GM21367 (cell line): ENCODE results near the gene IFNAR2.
"Not testable (repeated sequence)": the region's sequence is repeated elsewhere in the genome, so short reads cannot be mapped to it uniquely, and the experiment has no call there.

ENCODE experiments used
- ATAC-seq: cut with Tn5 transposase; IDR thresholded peaks from one replicate; pipeline ENCODE4 v1.9.1; 2021; ENCODE audit not compliant: unreplicated experiment

IFNAR2 gene

DNA sequence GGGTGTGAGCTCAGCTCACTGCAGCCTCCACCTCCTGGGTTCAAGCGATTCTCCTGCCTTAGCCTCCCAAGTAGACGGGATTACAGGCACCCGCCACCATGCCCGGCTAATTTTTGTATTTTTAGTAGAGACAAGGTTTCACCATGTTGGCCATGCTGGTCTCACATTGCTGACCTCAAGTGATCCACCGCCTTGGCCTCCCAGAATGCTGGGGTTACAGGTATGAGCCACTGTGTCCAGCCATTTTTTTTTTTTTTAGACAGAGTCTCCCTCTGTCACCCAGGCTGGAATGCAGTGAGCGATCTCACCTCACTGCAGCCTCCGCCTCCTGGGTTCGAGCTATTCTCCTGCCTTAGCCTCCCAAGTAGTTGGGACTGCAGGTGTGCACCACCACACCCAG lies 13.1 kb downstream of the IFNAR2 start:
- not testable (repeated sequence) for ATAC-seq

DNA sequence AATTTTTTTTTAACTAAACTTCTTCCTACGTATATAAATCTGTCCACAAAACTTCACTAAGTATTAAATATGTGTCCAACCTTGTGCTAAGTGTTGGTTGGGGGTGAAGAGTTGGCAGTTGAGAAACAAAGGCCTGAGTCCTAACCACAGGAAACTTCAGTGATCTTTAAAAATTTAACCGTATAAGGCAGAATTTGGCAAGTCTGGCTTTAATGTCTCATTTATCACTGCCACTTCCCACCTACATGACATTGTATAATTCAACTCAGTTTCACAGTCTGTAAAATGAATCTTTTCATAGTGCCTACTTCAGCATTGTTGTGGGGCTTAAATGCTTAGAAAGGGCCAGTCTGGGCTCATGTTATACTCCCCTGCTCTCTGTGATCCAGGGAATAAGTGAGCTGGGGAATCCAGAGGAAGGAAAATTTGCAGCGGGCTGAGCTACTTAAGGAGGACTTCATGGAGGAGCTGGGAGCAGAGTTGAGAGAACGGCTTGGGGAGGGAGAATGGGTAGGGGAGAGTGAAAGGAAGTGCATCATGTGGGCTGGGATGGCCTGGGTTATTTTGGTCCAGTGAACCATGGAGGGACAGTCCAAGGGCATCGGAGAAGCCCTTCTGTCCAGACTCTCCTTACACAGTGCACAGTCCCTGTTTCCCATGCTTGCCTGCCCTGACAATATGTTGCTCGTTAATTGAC lies 14.5 kb downstream of the IFNAR2 start:
- no peak for ATAC-seq

DNA sequence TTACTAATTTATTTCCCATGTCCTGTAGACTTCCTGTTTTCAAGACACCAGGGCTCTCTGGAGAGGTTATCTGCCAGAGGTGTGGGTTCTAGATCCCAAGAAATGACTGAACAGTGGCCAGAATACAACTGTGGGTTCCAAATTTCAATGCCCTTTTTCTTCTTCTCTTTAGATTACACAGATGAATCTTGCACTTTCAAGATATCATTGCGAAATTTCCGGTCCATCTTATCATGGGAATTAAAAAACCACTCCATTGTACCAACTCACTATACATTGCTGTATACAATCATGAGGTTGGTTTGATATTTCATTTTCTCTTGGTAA lies 15.0 kb downstream of the IFNAR2 start:
- no peak for ATAC-seq

DNA sequence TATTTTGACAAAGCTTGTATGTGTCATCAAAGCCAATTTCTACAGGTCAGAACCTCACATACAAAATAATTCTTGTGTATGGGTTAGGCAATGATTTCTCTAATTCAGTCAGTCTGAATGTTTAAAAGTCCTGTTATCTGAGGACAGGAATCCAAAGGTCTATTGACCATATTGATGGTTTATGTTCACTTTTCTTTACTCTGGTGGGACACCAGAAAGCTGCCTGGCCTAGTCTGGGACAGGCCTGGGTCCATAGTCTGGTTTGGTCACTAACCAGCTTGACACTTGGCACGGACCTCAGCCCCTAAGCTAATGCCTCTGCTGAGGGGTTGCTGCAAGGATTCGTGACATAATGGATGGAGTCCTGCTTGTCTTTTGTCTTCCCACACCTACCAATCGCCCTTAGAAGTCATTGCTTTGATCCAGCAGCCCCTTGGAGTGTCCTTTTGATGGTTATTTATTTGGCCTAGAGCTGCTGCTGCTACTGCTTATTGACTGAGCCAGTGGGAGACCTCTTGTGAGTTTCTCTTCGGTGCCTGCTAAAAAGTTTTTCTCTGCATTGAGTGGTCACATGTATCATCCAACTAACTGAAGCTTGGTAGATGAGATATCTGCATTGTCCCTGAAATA lies 15.7 kb downstream of the IFNAR2 start:
- no peak for ATAC-seq

DNA sequence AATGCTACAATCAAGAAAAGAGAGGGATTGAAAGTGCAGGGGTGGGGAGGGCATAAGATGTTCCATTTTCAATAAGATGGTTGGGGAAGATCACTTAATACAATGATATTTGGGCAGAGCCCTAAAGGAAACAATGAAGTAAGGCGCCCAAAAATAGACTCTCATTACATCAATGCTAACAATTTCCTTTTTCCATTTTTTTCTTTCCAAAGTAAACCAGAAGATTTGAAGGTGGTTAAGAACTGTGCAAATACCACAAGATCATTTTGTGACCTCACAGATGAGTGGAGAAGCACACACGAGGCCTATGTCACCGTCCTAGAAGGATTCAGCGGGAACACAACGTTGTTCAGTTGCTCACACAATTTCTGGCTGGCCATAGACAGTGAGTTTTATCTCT lies 16.8 kb downstream of the IFNAR2 start:
- no peak for ATAC-seq

DNA sequence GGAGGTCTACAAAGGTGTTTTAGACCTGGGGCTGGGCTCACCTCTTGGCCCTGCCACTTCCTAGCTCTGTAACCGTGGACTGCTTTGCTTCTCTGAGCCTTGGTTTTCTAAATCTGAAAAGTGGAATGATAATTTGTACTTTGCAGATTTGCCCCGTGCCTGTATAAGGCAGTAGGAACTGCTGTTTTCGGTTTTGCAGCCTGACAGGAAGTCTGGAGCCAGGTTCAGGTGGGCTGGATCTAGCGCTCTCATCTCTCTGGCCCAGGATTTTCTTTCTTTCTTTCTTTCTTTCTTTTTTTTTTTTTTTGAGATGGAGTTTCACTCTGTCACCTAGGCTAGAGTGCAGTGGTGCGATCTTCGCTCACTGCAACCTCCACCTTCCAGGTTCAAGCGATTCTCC lies 17.2 kb downstream of the IFNAR2 start:
- ATAC-seq: no peak

DNA sequence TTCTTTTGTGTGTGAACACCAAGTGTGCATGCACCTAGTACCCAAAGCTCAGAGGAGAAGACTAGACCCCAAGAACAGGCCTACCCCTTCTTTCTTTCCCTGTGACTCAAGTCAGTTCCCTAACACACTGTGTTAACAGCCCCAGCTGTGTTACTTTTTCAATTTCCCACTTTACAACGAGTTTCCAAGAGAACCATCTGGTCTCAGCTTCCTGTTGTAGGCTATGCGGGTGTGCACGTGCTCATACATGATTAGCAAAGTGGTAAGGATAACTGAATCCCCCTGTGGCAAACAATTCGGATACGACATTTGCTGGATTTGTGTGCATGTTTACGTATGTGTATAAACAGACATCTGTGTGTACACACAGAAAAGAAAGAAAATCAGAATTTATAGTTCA lies 17.9 kb downstream of the IFNAR2 start:
- ATAC-seq: no peak

DNA sequence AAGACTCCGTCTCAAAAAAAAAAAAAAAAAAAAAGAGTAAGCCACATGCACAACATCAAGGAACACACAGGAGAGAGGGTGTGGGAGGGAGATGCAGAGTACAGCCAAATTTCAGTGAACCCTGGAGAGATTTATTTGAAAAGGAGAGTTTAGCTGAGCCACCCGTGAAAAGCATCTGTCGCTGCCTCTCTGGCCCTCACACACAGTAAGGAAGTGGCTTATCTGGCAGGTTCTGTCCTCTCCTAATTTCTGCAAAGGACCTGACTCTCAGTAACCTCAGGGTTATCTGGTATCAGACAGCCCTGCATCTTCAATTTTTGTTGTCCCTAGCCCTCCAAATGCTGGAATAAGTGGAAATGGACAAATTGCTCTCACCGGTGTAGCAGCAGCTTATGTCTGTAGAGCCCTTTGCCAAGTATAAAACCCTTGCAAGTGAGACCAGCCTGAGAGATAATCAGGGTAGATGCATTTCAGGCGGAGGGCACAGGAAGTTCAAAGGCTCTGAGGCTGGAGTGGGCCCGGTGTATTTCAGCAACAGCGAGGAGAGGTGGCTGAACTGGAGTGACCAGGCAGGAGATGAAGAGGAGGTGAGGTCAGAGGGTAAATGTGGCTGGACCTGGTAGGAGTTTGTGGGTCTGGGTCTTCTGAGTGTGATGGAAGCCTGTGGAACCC lies 19.7 kb downstream of the IFNAR2 start:
- no peak for ATAC-seq

DNA sequence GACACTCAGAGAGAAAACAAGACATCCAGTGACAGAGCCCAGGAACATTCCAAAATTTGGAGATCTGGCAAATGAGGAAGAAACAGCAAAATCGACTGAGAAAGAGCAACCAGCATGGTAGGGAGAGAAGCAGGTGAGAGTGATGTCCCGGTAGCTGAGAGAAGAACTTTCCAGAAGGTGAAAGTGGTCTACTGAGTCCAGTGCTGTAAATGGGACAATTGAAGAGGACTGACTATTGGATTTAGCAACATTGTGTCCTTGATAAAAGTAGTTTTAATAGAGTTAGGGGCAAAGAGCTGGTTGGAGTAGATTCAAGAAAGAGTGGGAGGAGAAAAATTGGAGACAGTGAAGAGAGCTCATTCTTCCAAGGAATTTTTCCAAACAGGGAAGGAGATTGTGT lies 21.4 kb downstream of the IFNAR2 start:
- no peak for ATAC-seq

DNA sequence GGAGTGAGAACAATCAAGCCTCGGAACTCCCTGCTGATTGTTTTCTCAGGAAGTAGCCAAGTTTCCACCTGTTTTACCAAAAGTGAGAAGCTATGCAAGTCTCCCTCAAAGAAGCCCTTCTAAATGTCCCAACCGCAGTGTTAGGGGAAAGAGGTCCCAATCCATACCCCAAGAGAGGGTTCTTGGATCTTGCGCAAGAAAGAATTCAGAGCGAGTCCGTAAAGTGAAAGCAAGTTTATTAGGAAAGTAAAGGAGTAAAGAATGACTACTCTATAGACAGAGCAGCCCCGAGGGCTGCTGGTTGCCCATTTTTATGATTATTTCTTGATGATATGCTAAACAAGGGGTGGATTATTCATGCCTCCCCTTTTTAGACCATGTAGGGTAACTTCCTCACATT lies 23.6 kb downstream of the IFNAR2 start:
- ATAC-seq: not testable (repeated sequence)

DNA sequence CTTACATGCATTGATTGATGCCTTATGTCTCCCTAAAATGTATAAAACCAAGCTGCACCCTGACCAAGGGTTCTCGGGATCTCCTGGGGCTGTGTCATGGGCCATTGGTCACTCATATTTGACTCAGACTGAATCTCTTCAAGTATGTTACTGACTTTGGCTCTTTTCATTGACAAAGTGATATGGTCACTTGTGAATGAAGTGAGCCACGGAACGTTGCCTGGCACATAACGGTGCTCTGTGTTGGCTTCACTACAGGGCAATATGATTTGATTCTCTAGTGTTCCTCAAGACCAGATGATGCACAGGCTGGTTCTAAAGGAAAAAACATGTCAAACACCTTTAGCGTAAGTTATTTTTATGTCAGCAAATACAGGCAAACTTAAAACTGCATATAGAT lies 25.0 kb downstream of the IFNAR2 start:
- no peak for ATAC-seq

DNA sequence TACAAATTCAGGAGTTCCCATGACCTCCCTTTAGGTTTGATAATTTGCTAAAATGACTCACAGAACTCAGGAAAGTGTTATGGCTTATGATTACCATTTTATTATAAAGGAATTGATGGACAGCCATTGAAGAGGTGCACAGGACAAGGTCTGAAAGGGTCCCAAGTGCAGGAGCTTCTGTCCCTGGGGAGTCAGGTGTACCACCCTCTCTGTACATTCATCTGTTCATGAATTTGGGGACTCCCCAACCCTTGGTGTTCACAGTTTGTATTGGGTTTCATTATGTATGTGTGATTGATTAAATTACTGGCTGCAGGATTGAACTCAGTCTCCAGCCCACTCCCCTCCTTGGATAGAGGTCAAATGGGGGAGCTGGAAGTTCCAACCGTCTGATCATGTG lies 25.7 kb downstream of the IFNAR2 start:
- ATAC-seq: no peak

DNA sequence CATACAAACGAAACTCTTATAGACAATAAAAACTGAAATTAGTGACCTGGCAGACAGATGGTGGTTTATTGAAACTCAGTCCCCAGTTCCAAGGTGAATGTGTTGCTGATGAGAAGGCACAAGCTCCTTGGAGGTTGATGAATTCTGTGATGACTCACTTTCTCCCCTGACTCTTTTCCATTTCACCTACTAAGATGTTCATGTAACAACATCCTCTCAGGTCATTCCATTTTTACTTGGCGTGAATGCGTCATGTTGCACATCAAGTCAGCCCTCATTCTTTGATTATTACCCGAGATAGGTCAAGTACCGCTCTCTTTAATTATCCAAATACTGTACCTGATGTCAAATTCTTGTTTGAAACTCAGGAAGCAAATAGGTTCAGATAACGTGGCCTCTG lies 26.3 kb downstream of the IFNAR2 start:
- ATAC-seq: no peak

DNA sequence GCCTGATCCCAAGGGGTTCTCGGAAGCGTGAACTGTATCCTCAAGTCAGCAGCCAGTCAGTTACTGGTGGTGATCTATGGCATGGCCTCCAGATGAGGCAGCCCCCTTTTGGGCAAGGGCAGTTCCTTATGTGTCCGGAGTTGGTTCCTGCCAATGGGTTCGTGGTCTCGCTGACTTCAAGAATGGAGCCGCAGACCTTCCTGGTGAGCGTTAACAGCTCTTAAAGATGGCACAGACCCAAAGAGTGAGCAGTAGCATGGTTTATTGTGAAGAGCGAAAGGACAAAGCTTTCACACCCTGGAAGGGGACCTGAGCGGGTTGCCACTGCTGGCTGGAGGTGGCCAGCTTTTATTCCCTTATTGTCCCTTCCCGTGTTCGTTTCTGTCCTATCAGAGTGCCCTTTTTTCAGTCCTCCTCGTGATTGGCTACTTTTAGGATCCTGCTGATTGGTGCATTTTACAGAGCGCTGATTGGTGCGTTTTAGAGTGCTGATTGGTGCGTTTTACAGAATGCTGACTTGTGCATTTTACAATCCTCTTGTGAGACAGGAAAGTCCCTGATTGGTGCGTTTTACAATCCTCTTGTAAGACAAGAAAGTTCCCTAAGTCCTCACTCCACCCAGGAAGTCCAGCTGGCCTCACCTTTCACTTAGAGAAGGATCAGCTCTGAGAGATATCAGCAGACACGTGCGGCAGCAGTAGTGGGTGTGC lies 27.5 kb downstream of the IFNAR2 start:
- no peak for ATAC-seq

DNA sequence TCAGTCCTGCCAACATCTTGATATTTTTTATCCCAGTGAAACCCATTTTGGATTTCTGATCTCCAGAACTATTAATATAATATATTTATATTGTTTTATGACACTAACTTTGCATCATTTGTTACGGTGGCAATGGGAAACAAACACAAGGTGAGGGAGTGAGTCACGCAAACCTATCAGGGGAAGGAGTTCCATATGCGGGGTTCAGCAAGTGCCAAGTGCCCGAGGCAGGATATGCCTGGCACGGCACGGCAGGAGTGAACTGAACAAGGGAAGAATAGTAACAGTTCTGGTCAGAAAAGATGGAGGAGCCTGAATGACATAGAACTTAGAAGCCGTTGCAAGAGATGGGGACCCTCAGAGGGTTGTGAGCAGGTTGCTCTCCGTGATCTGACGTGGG lies 28.7 kb downstream of the IFNAR2 start:
- ATAC-seq: no peak

DNA sequence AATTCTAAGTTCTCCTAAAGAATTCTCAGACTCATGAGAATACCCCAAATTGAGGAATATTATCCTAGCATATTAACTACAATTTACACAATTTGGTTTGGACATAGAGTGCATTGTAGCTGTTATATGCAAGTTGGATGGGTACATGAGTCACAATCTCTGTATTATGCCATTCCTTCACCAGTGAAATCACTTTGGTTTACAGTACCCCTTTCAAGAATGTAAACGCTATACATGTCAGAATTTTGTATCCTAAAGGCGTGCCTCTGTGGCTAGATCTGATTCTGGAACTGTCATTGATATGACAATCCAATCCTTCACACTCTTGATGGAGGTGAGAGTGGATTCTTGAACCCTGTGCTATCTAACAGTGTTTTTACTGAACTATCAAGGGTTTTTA lies 29.7 kb downstream of the IFNAR2 start:
- no peak for ATAC-seq

DNA sequence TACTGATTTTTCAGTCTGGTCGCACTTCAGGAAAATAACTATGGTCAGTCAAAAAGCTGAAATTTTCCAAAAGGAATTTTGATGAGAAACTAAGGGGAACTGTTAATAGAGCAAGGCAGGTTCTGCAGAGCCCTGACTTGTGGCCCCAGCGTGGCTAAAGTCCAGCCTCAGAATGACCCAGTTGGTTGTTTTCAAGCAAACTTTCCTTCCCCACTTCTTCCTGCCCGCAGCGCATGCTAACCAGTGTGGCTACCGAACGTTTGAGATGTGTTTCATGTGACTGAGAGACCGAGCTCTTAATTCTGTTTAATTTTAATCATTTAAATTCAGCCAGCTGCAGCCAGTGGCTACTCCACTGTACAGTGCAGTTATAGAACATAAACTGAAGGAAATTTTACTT lies 30.3 kb downstream of the IFNAR2 start:
- no peak for ATAC-seq

DNA sequence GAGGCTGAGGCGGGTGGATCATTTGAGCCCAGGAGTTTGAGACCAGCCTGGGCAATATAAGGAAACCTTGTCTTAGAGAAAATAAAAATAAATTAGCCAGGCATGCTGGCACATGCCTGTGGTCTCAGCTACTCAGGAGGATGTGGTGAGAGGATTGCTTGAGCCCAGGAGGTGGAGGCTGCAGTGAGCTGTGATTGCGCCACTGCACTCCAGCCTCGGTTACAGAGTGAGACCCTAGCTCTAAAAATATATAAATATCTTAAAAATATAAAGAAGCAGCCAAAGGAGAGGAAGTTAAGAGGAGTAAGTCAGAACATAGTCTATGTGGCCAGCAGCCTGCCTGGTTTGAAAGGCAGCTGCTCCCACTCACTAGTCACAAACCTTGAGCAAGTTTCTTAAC lies 31.9 kb downstream of the IFNAR2 start:
- no peak for ATAC-seq

DNA sequence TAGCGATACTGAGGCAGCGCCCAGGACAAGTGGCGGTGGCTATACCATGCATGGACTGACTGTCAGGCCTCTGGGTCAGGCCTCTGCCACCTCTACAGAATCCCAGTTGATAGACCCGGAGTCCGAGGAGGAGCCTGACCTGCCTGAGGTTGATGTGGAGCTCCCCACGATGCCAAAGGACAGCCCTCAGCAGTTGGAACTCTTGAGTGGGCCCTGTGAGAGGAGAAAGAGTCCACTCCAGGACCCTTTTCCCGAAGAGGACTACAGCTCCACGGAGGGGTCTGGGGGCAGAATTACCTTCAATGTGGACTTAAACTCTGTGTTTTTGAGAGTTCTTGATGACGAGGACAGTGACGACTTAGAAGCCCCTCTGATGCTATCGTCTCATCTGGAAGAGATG lies 33.2 kb downstream of the IFNAR2 start:
- no peak for ATAC-seq

DNA sequence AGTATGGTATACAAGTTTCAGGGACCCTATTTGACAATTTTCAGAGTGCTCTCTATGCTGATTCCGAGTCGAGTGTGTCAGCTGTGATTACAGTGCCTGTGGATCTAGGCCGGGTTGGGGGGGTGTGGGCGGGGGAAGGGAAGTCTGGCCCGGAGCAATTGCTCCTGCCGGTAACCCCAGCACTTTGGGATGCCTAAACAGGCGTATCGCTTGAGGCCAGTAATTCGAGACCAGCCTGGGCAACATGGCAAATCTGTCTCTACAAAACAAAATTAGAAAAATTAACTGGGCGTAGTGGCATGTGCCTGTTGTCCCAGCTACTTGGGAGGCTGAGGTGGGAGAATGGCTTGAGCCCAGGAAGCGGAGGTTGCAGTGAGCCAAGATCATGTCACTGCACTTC lies 34.8 kb downstream of the IFNAR2 start:
- no peak for ATAC-seq

DNA sequence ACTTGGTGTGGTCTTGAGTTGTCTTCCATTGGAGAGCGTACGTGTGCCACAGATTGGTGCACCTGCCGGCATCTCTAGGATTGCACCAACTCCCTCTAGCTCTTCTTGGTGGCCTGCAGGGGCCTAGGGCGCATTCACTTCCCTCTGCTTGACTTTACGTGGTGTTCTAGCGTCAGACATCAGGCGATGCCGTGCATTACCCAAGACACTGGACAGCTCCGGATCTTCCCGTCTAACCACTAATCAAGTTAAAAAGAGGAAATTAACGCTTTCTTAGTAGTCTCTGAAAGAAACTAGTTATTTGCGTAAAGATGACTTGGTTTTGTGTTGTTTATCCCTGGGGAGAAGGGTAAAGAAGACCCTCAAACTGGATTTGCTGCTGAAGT lies 35.9 kb downstream of the IFNAR2 start:
- no peak for ATAC-seq
